ENCODE measurements around the gene SLC9A9. TPM values are rescaled to one million over a fixed set of nuclear protein-coding genes. Genes with fewer than 3 reads are reported as not detected.

Gene SLC9A9
- total and polyA plus RNA-seq, 2 donors from 2014 or later, result 3.7 to 16.5 TPM

DNA sequence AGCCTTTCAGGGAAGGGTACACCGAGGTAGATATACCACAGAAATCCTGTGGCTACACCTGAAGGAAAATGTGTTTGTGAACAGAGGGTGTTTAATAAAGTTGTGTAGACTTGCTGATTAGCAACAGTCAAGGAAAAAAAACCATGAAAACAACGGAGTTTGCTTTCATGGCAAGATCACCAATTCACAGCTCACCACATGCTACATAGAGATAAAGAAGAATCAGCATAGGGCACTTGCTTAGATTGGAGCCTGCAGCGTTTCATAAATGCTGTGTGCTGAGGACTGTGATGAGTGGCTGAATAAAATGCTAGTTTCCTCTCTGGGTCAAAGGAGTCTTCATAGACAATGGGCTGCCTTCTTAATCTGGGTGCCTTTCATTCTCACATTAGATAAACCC is 257.6 kb downstream of the SLC9A9 start:
- Histone ChIP-seq H3K36me3 (ENCODE audit: control insufficient read depth in 2 of 3, insufficient read depth in 3 of 3, low read length in 3 of 3) (no peaks in the 10 kb centered on the region), H3K27me3 (ENCODE audit: control insufficient read depth, insufficient read depth, low read length) (no peaks in the 10 kb centered on the region), H3K4me3 (ENCODE audit: low read length in 3 of 3) (no peak overlapping the region), H3K9me3 (ENCODE audit: control insufficient read depth in 2 of 3, insufficient read depth in 1 of 3, low read length in 3 of 3) (no peaks in the 10 kb centered on the region), H3K9ac (ENCODE audit: low read length in 3 of 3) (no peak overlapping the region), H3K27ac (ENCODE audit: low read depth in 2 of 2, low read length in 2 of 2) (no peak overlapping the region), H3K4me1 (ENCODE audit: control insufficient read depth in 2 of 3, insufficient read depth in 2 of 3, low read depth in 1 of 3, low read length in 3 of 3) (no peaks in the 10 kb centered on the region)
- TF ChIP-seq CTCF (IDR thresholded peaks at IDR 0.05; ENCODE audit: borderline replicate concordance, extremely low read depth, insufficient read depth), result no peak
- DNase-seq (no peak), FAIRE-seq (no peak)
- intact Hi-C loops (cut with DNase I), result no loop called here

DNA sequence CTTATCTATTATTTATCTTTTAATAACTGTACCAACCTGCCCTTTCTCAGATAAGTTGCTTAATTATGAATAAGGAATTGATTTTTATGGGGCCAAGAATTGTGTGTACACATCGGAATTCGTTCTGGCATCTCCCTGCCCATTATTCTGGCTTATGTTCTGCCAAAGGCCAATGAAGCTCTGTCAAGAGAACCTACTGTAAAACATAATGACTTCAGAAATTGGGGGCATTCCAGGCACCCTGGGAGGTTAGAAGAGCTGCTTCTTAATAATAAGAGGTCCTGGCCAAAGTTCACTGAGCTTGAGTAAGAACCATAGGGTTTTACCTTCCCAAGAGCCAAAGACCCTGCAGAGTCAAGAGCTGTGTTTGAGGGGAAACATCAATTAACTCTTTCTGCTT is 261.7 kb downstream of the SLC9A9 start:
- intact Hi-C loops (cut with DNase I), result no loop called here
- Histone ChIP-seq H3K36me3 (ENCODE audit: control insufficient read depth in 2 of 3, insufficient read depth in 3 of 3, low read length in 3 of 3) (no peaks in the 10 kb centered on the region), H3K27me3 (ENCODE audit: control insufficient read depth, insufficient read depth, low read length) (no peaks in the 10 kb centered on the region), H3K9me3 (ENCODE audit: control insufficient read depth in 2 of 3, insufficient read depth in 1 of 3, low read length in 3 of 3) (no peaks in the 10 kb centered on the region), H3K4me3 (ENCODE audit: low read length in 3 of 3) (no peak overlapping the region), H3K27ac (ENCODE audit: low read depth in 2 of 2, low read length in 2 of 2) (no peak overlapping the region), H3K9ac (ENCODE audit: low read length in 3 of 3) (no peak overlapping the region), H3K4me1 (ENCODE audit: control insufficient read depth in 2 of 3, insufficient read depth in 2 of 3, low read depth in 1 of 3, low read length in 3 of 3) (no peaks in the 10 kb centered on the region)
- DNase-seq, result no peak
- no peak for FAIRE-seq
- no peak for TF ChIP-seq CTCF (IDR thresholded peaks at IDR 0.05; ENCODE audit: borderline replicate concordance, extremely low read depth, insufficient read depth)

- DNase-seq, result no peak
Observed at GRCh38 chr3:143585720-143586456, 262.4 kb downstream of the SLC9A9 start.

More at GRCh38 chr3:143585720-143586456, 262.4 kb downstream of the SLC9A9 start:
- H3K4me3 ChIP-seq (ENCODE audit: low read length in 3 of 3), result no peak overlapping the region
- intact Hi-C loops (cut with DNase I), result no loop called here
- no peak overlapping the region for H3K27ac ChIP-seq (ENCODE audit: low read depth in 2 of 2, low read length in 2 of 2)
- TF ChIP-seq CTCF (IDR thresholded peaks at IDR 0.05; ENCODE audit: borderline replicate concordance, extremely low read depth, insufficient read depth), result no peak
- H3K27me3 ChIP-seq (ENCODE audit: control insufficient read depth, insufficient read depth, low read length), result no peaks in the 10 kb centered on the region
- FAIRE-seq, result no peak
- H3K4me1 ChIP-seq (ENCODE audit: control insufficient read depth in 2 of 3, insufficient read depth in 2 of 3, low read depth in 1 of 3, low read length in 3 of 3), result no peaks in the 10 kb centered on the region
- no peak overlapping the region for H3K9ac ChIP-seq (ENCODE audit: low read length in 3 of 3)
- H3K36me3 ChIP-seq (ENCODE audit: control insufficient read depth in 2 of 3, insufficient read depth in 3 of 3, low read length in 3 of 3), result no peaks in the 10 kb centered on the region
- H3K9me3 ChIP-seq (ENCODE audit: control insufficient read depth in 2 of 3, insufficient read depth in 1 of 3, low read length in 3 of 3), result no peaks in the 10 kb centered on the region
